HFF-Myc (cell line): ENCODE results near the gene FMN2.

Source experiments
- DNase-seq: peaks from one replicate; pipeline ENCODE4 v3.0.0-alpha.2; 2011; ENCODE audit warnings: low read depth; ENCODE audit errors: extremely low read depth
- H3K4me3 ChIP-seq: replicated peaks from 2 replicates; pipeline ENCODE4 v1.5.1; 2011; ENCODE audit warnings: low read depth, mild to moderate bottlenecking, control low read depth, low read length
- CTCF ChIP-seq: IDR thresholded peaks from 2 replicates; pipeline ENCODE4 v1.5.1; 2012; ENCODE audit warnings: mild to moderate bottlenecking, low read depth, low read length, control low read depth; ENCODE audit errors: missing control alignments

The FMN2 gene

GRCh38 chr1:240145120-240145519, 53.4 kb downstream of the FMN2 start:
- H3K4me3 ChIP-seq: no peak overlapping the region
- TF ChIP-seq CTCF: no peak
- no peak for DNase-seq

- no peak for TF ChIP-seq CTCF
- H3K4me3 ChIP-seq: no peak overlapping the region
- no peak for DNase-seq
Observed at GRCh38 chr1:240148333-240148732, 56.6 kb downstream of the FMN2 start.

GRCh38 chr1:240149484-240150094, 57.9 kb downstream of the FMN2 start:
- H3K4me3 ChIP-seq: no peak overlapping the region
- DNase-seq: no peak
- TF ChIP-seq CTCF: peak; percentile 60

GRCh38 chr1:240151136-240151735, 59.6 kb downstream of the FMN2 start:
- no peak overlapping the region for H3K4me3 ChIP-seq
- no peak for DNase-seq
- TF ChIP-seq CTCF: no peak

- DNase-seq: no peak
- H3K4me3 ChIP-seq: no peak overlapping the region
- no peak for TF ChIP-seq CTCF
Observed at GRCh38 chr1:240152611-240153297, 61.1 kb downstream of the FMN2 start.

- DNase-seq: no peak
- no peak for TF ChIP-seq CTCF
- no peak overlapping the region for H3K4me3 ChIP-seq
Observed at GRCh38 chr1:240155605-240156004, 63.9 kb downstream of the FMN2 start.
